ENCODE results near the gene STX7. TPM values are rescaled to one million over a fixed set of nuclear protein-coding genes. Genes with fewer than 3 reads are reported as not detected.

Gene STX7
- total and polyA plus RNA-seq, 2 donors (not counting 3 experiments of a cell fraction or from before 2014, with no cell fraction given): 13.4 to 45.5 TPM

- TF ChIP-seq MYC (IDR thresholded peaks at IDR 0.05; ENCODE audit: low read depth, low read length) (no peak), JUN (IDR thresholded peaks at IDR 0.05; ENCODE audit: borderline replicate concordance, insufficient read depth, insufficient read length, low read depth) (no peak), GATA2 (IDR thresholded peaks at IDR 0.05; ENCODE audit: insufficient read depth, insufficient read length, low read depth, low read length) (no peak), POLR2A (IDR thresholded peaks at IDR 0.05; ENCODE audit: low read depth, low read length) (no peak), EZH2 (IDR thresholded peaks at IDR 0.05; ENCODE audit: borderline replicate concordance, low read depth, low read length, severe bottlenecking) (no peak)
- Histone ChIP-seq H3K27ac (ENCODE audit: insufficient read depth, low read depth, low read length) (no peak overlapping the region), H3K4me2 (ENCODE audit: insufficient read depth, low read length) (no peak overlapping the region), H4K20me1 (replicated peaks; ENCODE audit: control insufficient read depth, extremely low read depth, insufficient read depth, low read length) (no peaks in the 10 kb centered on the region), H3K9ac (replicated peaks; ENCODE audit: extremely low read depth, insufficient read depth, low read length) (no peak overlapping the region), H3K36me3 (ENCODE audit: control insufficient read depth in 2 of 2, extremely low read depth in 1 of 2, insufficient read depth in 2 of 2, low read length in 2 of 2) (no peaks in the 10 kb centered on the region), H2AFZ (ENCODE audit: low read depth, low read length) (no peak overlapping the region), H3K27me3 (ENCODE audit: control insufficient read depth in 2 of 2, insufficient read depth in 2 of 2, low read length in 2 of 2) (peaks cover 6 to 21% of the 10 kb centered on the region in 2 experiments), H3K4me3 (replicated peaks in 1 of 3; ENCODE audit: insufficient read depth in 1 of 3, low read depth in 1 of 3, low read length in 3 of 3) (no peak overlapping the region), H3K9me3 (replicated peaks; ENCODE audit: control insufficient read depth, insufficient read depth, low read length) (no peaks in the 10 kb centered on the region), H3K4me1 (ENCODE audit: control insufficient read depth, extremely low read depth, insufficient read depth, low read length) (no peaks in the 10 kb centered on the region), H3K9me1 (replicated peaks; ENCODE audit: control insufficient read depth, extremely low read depth, insufficient read depth, low read length) (no peaks in the 10 kb centered on the region), H3K79me2 (ENCODE audit: control insufficient read depth, insufficient read depth, low read length) (no peaks in the 10 kb centered on the region)
- DNase-seq (ENCODE audit: low read depth, low spot score) (no peak), FAIRE-seq (no peak)
- intact Hi-C loops (cut with micrococcal nuclease): no loop called here
- dilution Hi-C loops (cut with MboI; ENCODE audit: extremely low pct_ligation_motif_present, low sequenced_read_pairs): no loop called here
- BruUV-seq (replicated peaks): no TSS peak
- POLR2A ChIA-PET: no interaction called here
- CTCF ChIA-PET: interaction anchor here (3.0 kb wide), 1 partner anchor 135 kb away, joined by 9 read pairs; no protein-coding TSS in a partner anchor
These were observed 98.2 kb downstream of the STX7 start for GRCh38 chr6:132414761-132415160.

- Histone ChIP-seq H3K79me2 (ENCODE audit: control insufficient read depth, insufficient read depth, low read length) (no peaks in the 10 kb centered on the region), H3K27me3 (ENCODE audit: control insufficient read depth in 2 of 2, insufficient read depth in 2 of 2, low read length in 2 of 2) (peaks cover 6 to 21% of the 10 kb centered on the region in 2 experiments), H3K9me1 (replicated peaks; ENCODE audit: control insufficient read depth, extremely low read depth, insufficient read depth, low read length) (no peaks in the 10 kb centered on the region), H3K4me3 (replicated peaks in 1 of 3; ENCODE audit: insufficient read depth in 1 of 3, low read depth in 1 of 3, low read length in 3 of 3) (no peak overlapping the region), H3K27ac (ENCODE audit: insufficient read depth, low read depth, low read length) (no peak overlapping the region), H2AFZ (ENCODE audit: low read depth, low read length) (no peak overlapping the region), H3K9me3 (replicated peaks; ENCODE audit: control insufficient read depth, insufficient read depth, low read length) (no peaks in the 10 kb centered on the region), H3K4me2 (ENCODE audit: insufficient read depth, low read length) (no peak overlapping the region), H3K36me3 (ENCODE audit: control insufficient read depth in 2 of 2, extremely low read depth in 1 of 2, insufficient read depth in 2 of 2, low read length in 2 of 2) (no peaks in the 10 kb centered on the region), H4K20me1 (replicated peaks; ENCODE audit: control insufficient read depth, extremely low read depth, insufficient read depth, low read length) (no peaks in the 10 kb centered on the region), H3K4me1 (ENCODE audit: control insufficient read depth, extremely low read depth, insufficient read depth, low read length) (no peaks in the 10 kb centered on the region), H3K9ac (replicated peaks; ENCODE audit: extremely low read depth, insufficient read depth, low read length) (no peak overlapping the region)
- ChIA-PET CTCF (interaction anchor here (3.0 kb wide), 1 partner anchor 134 kb away, joined by 9 read pairs; no protein-coding TSS in a partner anchor), POLR2A (no interaction called here)
- dilution Hi-C loops (cut with MboI; ENCODE audit: extremely low pct_ligation_motif_present, low sequenced_read_pairs): no loop called here
- intact Hi-C loops (cut with micrococcal nuclease): no loop called here
- FAIRE-seq: no peak
- no TSS peak for BruUV-seq (replicated peaks)
- no peak for DNase-seq (ENCODE audit: low read depth, low spot score)
- TF ChIP-seq JUN (IDR thresholded peaks at IDR 0.05; ENCODE audit: borderline replicate concordance, insufficient read depth, insufficient read length, low read depth): no peak
These were observed 98.6 kb downstream of the STX7 start for GRCh38 chr6:132414322-132414721.

All from endothelial cell of umbilical vein (primary cell).